Uterus (tissue), 2 donors: ENCODE results near the gene CES3.

ENCODE experiments used
- POLR2A ChIP-seq, 2 donors: fragments of 450-650 bp; IDR thresholded peaks; one replicate each; pipeline ENCODE4 v1.6.1; 2016; ENCODE audit warnings: antibody characterized with exemption in 2 of 2, mild to moderate bottlenecking in 1 of 2, moderate library complexity in 1 of 2
- TF ChIP-seq, protein P1 (sequence below), 4 experiments: fragments of 200-600 bp in 2 of 4; fragments of 450-650 bp in 2 of 4; sonication (generic) in 2 of 4; IDR thresholded peaks; one replicate each; pipeline ENCODE4 v1.5.1; 2016 to 2019; ENCODE audit warnings: antibody characterized with exemption in 4 of 4, mild to moderate bottlenecking in 2 of 4, moderate library complexity in 1 of 4

GRCh38 chr16:66983033-66983432 is 22.0 kb downstream of the CES3 start:
- TF ChIP-seq, protein P1, sequence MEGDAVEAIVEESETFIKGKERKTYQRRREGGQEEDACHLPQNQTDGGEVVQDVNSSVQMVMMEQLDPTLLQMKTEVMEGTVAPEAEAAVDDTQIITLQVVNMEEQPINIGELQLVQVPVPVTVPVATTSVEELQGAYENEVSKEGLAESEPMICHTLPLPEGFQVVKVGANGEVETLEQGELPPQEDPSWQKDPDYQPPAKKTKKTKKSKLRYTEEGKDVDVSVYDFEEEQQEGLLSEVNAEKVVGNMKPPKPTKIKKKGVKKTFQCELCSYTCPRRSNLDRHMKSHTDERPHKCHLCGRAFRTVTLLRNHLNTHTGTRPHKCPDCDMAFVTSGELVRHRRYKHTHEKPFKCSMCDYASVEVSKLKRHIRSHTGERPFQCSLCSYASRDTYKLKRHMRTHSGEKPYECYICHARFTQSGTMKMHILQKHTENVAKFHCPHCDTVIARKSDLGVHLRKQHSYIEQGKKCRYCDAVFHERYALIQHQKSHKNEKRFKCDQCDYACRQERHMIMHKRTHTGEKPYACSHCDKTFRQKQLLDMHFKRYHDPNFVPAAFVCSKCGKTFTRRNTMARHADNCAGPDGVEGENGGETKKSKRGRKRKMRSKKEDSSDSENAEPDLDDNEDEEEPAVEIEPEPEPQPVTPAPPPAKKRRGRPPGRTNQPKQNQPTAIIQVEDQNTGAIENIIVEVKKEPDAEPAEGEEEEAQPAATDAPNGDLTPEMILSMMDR (IDR thresholded peaks at IDR 0.05): no peak
- no peak for TF ChIP-seq POLR2A (IDR thresholded peaks at IDR 0.05)
